ENCODE measurements around the gene ARL5C. TPM values are rescaled to one million over a fixed set of nuclear protein-coding genes. Genes with fewer than 3 reads are reported as not detected.

The ARL5C gene
- total and polyA plus RNA-seq, 2 donors (not counting 1 experiment from before 2014, with no cell fraction given): not detected

GRCh38 chr17:39181303-39181702 lies 15.3 kb upstream of the ARL5C start:
- H3K36me3 ChIP-seq (replicated peaks in 1 of 2; ENCODE audit: control extremely low read depth in 1 of 2, control insufficient read depth in 1 of 2, extremely low read depth in 1 of 2, insufficient read depth in 2 of 2, low read length in 1 of 2): peaks cover 0 to 2% of the 10 kb centered on the region in 2 experiments
- ATAC-seq (ENCODE audit: low read depth): no peak

GRCh38 chr17:39178536-39178935 lies 12.6 kb upstream of the ARL5C start:
- no peak overlapping the region for H2AFZ ChIP-seq (ENCODE audit: insufficient read depth, low read depth, low read length, poor library complexity, severe bottlenecking)
- ATAC-seq (ENCODE audit: low read depth): no peak
- H3K79me2 ChIP-seq (ENCODE audit: control insufficient read depth, insufficient read depth, low read length): no peaks in the 10 kb centered on the region
- Mint-ChIP-seq H3K27me3 (peaks cover 5% of the 10 kb centered on the region), H3K4me1 (peaks cover 5% of the 10 kb centered on the region), H3K4me3 (no peak overlapping the region), H3K27ac (no peak overlapping the region), H3K9me3 (ENCODE audit: insufficient read depth) (no peaks in the 10 kb centered on the region)
- intact Hi-C loops (cut with micrococcal nuclease): no loop called here
- ChIA-PET CTCF (interaction anchor here (1.2 to 2.0 kb wide), 3 partner anchors 11 to 27 kb away, joined by 3 to 7 read pairs (median 3); no protein-coding TSS in a partner anchor), POLR2A (no interaction called here)
- no peaks in the 10 kb centered on the region for H3K9me3 ChIP-seq (ENCODE audit: control extremely low read depth in 1 of 3, control insufficient read depth in 2 of 3, insufficient read depth in 1 of 3, low read length in 2 of 3)
- no peak overlapping the region for H3K27ac ChIP-seq (ENCODE audit: low read length in 2 of 2)
- no peak for TF ChIP-seq EZH2 (IDR thresholded peaks at IDR 0.05; ENCODE audit: borderline replicate concordance, insufficient read depth, low read depth, low read length, poor library complexity, severe bottlenecking)
- TF ChIP-seq CTCF (IDR thresholded peaks at IDR 0.05): no peak
- no peak overlapping the region for H3K9ac ChIP-seq (ENCODE audit: low read length)
- no peak overlapping the region for H3K4me2 ChIP-seq (replicated peaks; ENCODE audit: low read depth, low read length, poor library complexity, severe bottlenecking)
- peaks cover 0 to 10% (median under 1%) of the 10 kb centered on the region in 4 experiments for H3K27me3 ChIP-seq (replicated peaks in 1 of 4; ENCODE audit: control extremely low read depth in 1 of 4, control insufficient read depth in 3 of 4, insufficient read depth in 4 of 4, low read length in 3 of 4)
- WGBS (ENCODE audit: insufficient coverage): 95% methylated on average over 4 of the region's 4 CpGs
- no peak overlapping the region for H3K4me3 ChIP-seq (ENCODE audit: control extremely low read depth in 1 of 5, extremely low read depth in 1 of 5, insufficient read depth in 1 of 5, low read depth in 2 of 5, low read length in 4 of 5)
- peaks cover 0 to 7% of the 10 kb centered on the region in 2 donors for H3K4me1 ChIP-seq (ENCODE audit: control insufficient read depth in 2 of 2, insufficient read depth in 2 of 2, low read length in 2 of 2)
- no peak for DNase-seq
- H4K20me1 ChIP-seq (ENCODE audit: control insufficient read depth, insufficient read depth, low read length, poor library complexity, severe bottlenecking): no peaks in the 10 kb centered on the region
- no peaks in the 10 kb centered on the region for H3K36me3 ChIP-seq (replicated peaks in 1 of 2; ENCODE audit: control extremely low read depth in 1 of 2, control insufficient read depth in 1 of 2, extremely low read depth in 1 of 2, insufficient read depth in 2 of 2, low read length in 1 of 2)

More at GRCh38 chr17:39181303-39181702, 15.3 kb upstream of the ARL5C start:
- Mint-ChIP-seq H3K27ac (no peak overlapping the region), H3K4me3 (no peak overlapping the region), H3K9me3 (ENCODE audit: insufficient read depth) (no peaks in the 10 kb centered on the region), H3K4me1 (no peaks in the 10 kb centered on the region), H3K27me3 (no peaks in the 10 kb centered on the region)
- WGBS (ENCODE audit: insufficient coverage): 100% methylated on average over 5 of the region's 5 CpGs
- CTCF ChIA-PET: no interaction called here
- no peak overlapping the region for H3K27ac ChIP-seq (ENCODE audit: low read length in 2 of 2)
- TF ChIP-seq CTCF (IDR thresholded peaks at IDR 0.05) (no peak), EZH2 (IDR thresholded peaks at IDR 0.05; ENCODE audit: borderline replicate concordance, insufficient read depth, low read depth, low read length, poor library complexity, severe bottlenecking) (no peak)
- no peaks in the 10 kb centered on the region for H3K4me1 ChIP-seq (ENCODE audit: control insufficient read depth in 2 of 2, insufficient read depth in 2 of 2, low read length in 2 of 2)
- no peak for DNase-seq
- no peak overlapping the region for H3K4me3 ChIP-seq (ENCODE audit: control extremely low read depth in 1 of 5, extremely low read depth in 1 of 5, insufficient read depth in 1 of 5, low read depth in 2 of 5, low read length in 4 of 5)
- H3K27me3 ChIP-seq (replicated peaks in 1 of 4; ENCODE audit: control extremely low read depth in 1 of 4, control insufficient read depth in 3 of 4, insufficient read depth in 4 of 4, low read length in 3 of 4): no peaks in the 10 kb centered on the region
- intact Hi-C loops (cut with micrococcal nuclease): no loop called here
- no peak overlapping the region for H3K4me2 ChIP-seq (replicated peaks; ENCODE audit: low read depth, low read length, poor library complexity, severe bottlenecking)
- H3K9me3 ChIP-seq (ENCODE audit: control extremely low read depth in 1 of 3, control insufficient read depth in 2 of 3, insufficient read depth in 1 of 3, low read length in 2 of 3): no peaks in the 10 kb centered on the region
- H3K9ac ChIP-seq (ENCODE audit: low read length): no peak overlapping the region
- H3K79me2 ChIP-seq (ENCODE audit: control insufficient read depth, insufficient read depth, low read length): no peaks in the 10 kb centered on the region
- H2AFZ ChIP-seq (ENCODE audit: insufficient read depth, low read depth, low read length, poor library complexity, severe bottlenecking): no peak overlapping the region
- H4K20me1 ChIP-seq (ENCODE audit: control insufficient read depth, insufficient read depth, low read length, poor library complexity, severe bottlenecking): no peaks in the 10 kb centered on the region
- POLR2A ChIA-PET: no interaction called here

Data from B cell (primary cell).